Measurements from ENCODE around the gene FBXO28.

- TF ChIP-seq EZH2 (IDR thresholded peaks at IDR 0.05; ENCODE audit: borderline replicate concordance) = no peak
- no peak for TF ChIP-seq EZH2phosphoT487 (IDR thresholded peaks at IDR 0.05; ENCODE audit: low read depth, severe bottlenecking, unreplicated experiment)
These were observed 18.6 kb upstream of the FBXO28 start for GRCh38 chr1:224095339-224095738.

Measured in hepatocyte (in vitro differentiated cells).